NCI-H345 treated with DMSO at 0.1 percent for 48 hours (cell line): ENCODE data around the gene PPP3R1.

Experiments used
- DNase-seq: peaks from one replicate; lab custom pipeline; 2025; ENCODE audit not compliant: unreplicated experiment; lab: John Stamatoyannopoulos, UW

PPP3R1 gene

GRCh38 chr2:68263632-68264031 is 11.3 kb upstream of the PPP3R1 start:
- no peak for DNase-seq

GRCh38 chr2:68258851-68259250 is 6.5 kb upstream of the PPP3R1 start:
- DNase-seq, result no peak

GRCh38 chr2:68256093-68256450 is 3.7 kb upstream of the PPP3R1 start:
- no peak for DNase-seq

- DNase-seq, result no peak
These were observed 1.1 kb upstream of the PPP3R1 start for GRCh38 chr2:68253219-68254068.

GRCh38 chr2:68251855-68252399 is 405 bp downstream of the PPP3R1 start:
- no peak for DNase-seq

- DNase-seq, result peak; percentile 67
These were observed 1.0 kb downstream of the PPP3R1 start for GRCh38 chr2:68251187-68251854.

GRCh38 chr2:68250652-68251186 is 1.6 kb downstream of the PPP3R1 start:
- no peak for DNase-seq

- no peak for DNase-seq
These were observed 2.1 kb downstream of the PPP3R1 start for GRCh38 chr2:68250196-68250595.

- no peak for DNase-seq
These were observed 3.5 kb downstream of the PPP3R1 start for GRCh38 chr2:68248806-68249205.

- no peak for DNase-seq
These were observed 4.0 kb downstream of the PPP3R1 start for GRCh38 chr2:68248361-68248760.

- no peak for DNase-seq
These were observed 5.9 kb downstream of the PPP3R1 start for GRCh38 chr2:68246396-68246795.

GRCh38 chr2:68245672-68246071 is 6.7 kb downstream of the PPP3R1 start:
- DNase-seq, result no peak

- DNase-seq, result no peak
These were observed 7.3 kb downstream of the PPP3R1 start for GRCh38 chr2:68245066-68245465.

- DNase-seq, result no peak
These were observed 7.9 kb downstream of the PPP3R1 start for GRCh38 chr2:68244456-68244855.

GRCh38 chr2:68241732-68242131 is 10.6 kb downstream of the PPP3R1 start:
- DNase-seq, result no peak

GRCh38 chr2:68240446-68240845 is 11.9 kb downstream of the PPP3R1 start:
- DNase-seq, result no peak

GRCh38 chr2:68238955-68239822 is 13.1 kb downstream of the PPP3R1 start:
- DNase-seq, result no peak

- DNase-seq, result no peak
These were observed 14.3 kb downstream of the PPP3R1 start for GRCh38 chr2:68237976-68238580.

GRCh38 chr2:68237404-68237803 is 14.9 kb downstream of the PPP3R1 start:
- no peak for DNase-seq

- no peak for DNase-seq
These were observed 15.5 kb downstream of the PPP3R1 start for GRCh38 chr2:68236876-68237275.
